ENCODE measurements around the gene FBN3. TPM values are rescaled to one million over a fixed set of nuclear protein-coding genes. Genes with fewer than 3 reads are reported as not detected.
"Not testable (repeated sequence)": the region's sequence is repeated elsewhere in the genome, so short reads cannot be mapped to it uniquely, and the experiment has no call there.

Gene FBN3
- total RNA-seq, 1 donor from 2014 or later: not detected

- Mint-ChIP-seq H3K27ac (no peak overlapping the region), H3K27me3 (peaks cover 9% of the 10 kb centered on the region), H3K36me3 (ENCODE audit: low read depth) (no peaks in the 10 kb centered on the region), H3K4me3 (no peak overlapping the region), H3K4me1 (no peaks in the 10 kb centered on the region), H3K9me3 (no peaks in the 10 kb centered on the region)
- no peak for TF ChIP-seq CTCF (IDR thresholded peaks at IDR 0.05)
- intact Hi-C loops (cut with micrococcal nuclease): no loop called here
- ATAC-seq (ENCODE audit: low read depth): no peak
- ChIA-PET CTCF (no interaction called here), POLR2A (no interaction called here)
- no peak for DNase-seq
These were observed 43.9 kb downstream of the FBN3 start for GRCh38 chr19:8105471-8105870.

GRCh38 chr19:8101910-8102309 is 47.5 kb downstream of the FBN3 start:
- CTCF ChIA-PET; H3K27ac Mint-ChIP-seq; H3K4me1 Mint-ChIP-seq; DNase-seq; H3K27me3 Mint-ChIP-seq; H3K4me3 Mint-ChIP-seq; intact Hi-C loops (cut with micrococcal nuclease); POLR2A ChIA-PET; H3K9me3 Mint-ChIP-seq; ATAC-seq (ENCODE audit: low read depth); H3K36me3 Mint-ChIP-seq (ENCODE audit: low read depth): not testable (repeated sequence)

- POLR2A ChIA-PET: no interaction called here
- peaks cover 6% of the 10 kb centered on the region for H3K9me3 Mint-ChIP-seq
- H3K36me3 Mint-ChIP-seq (ENCODE audit: low read depth): no peaks in the 10 kb centered on the region
- intact Hi-C loops (cut with micrococcal nuclease): no loop called here
- no peak for DNase-seq
- no peak overlapping the region for H3K4me3 Mint-ChIP-seq
- no peak overlapping the region for H3K27ac Mint-ChIP-seq
- TF ChIP-seq CTCF (IDR thresholded peaks at IDR 0.05): no peak
- no peaks in the 10 kb centered on the region for H3K4me1 Mint-ChIP-seq
- peaks cover 3% of the 10 kb centered on the region for H3K27me3 Mint-ChIP-seq
- ATAC-seq (ENCODE audit: low read depth): no peak
- CTCF ChIA-PET: no interaction called here
These were observed 48.1 kb downstream of the FBN3 start for GRCh38 chr19:8101311-8101710.

GRCh38 chr19:8097681-8098567 is 51.5 kb downstream of the FBN3 start:
- ChIA-PET POLR2A (no interaction called here), CTCF (no interaction called here)
- H3K4me1 Mint-ChIP-seq: no peaks in the 10 kb centered on the region
- DNase-seq: no peak
- H3K36me3 Mint-ChIP-seq (ENCODE audit: low read depth): peaks cover 2% of the 10 kb centered on the region
- peaks cover 15% of the 10 kb centered on the region for H3K9me3 Mint-ChIP-seq
- no peak overlapping the region for H3K27ac Mint-ChIP-seq
- no peak for ATAC-seq (ENCODE audit: low read depth)
- TF ChIP-seq CTCF (IDR thresholded peaks at IDR 0.05): no peak
- intact Hi-C loops (cut with micrococcal nuclease): no loop called here
- peaks cover 3% of the 10 kb centered on the region for H3K27me3 Mint-ChIP-seq
- H3K4me3 Mint-ChIP-seq: no peak overlapping the region

- peaks cover 15% of the 10 kb centered on the region for H3K9me3 Mint-ChIP-seq
- intact Hi-C loops (cut with micrococcal nuclease): no loop called here
- POLR2A ChIA-PET: no interaction called here
- peaks cover 2% of the 10 kb centered on the region for H3K36me3 Mint-ChIP-seq (ENCODE audit: low read depth)
- CTCF ChIA-PET: no interaction called here
- DNase-seq: no peak
- H3K4me3 Mint-ChIP-seq: no peak overlapping the region
- no peak overlapping the region for H3K27ac Mint-ChIP-seq
- ATAC-seq (ENCODE audit: low read depth): no peak
- TF ChIP-seq CTCF (IDR thresholded peaks at IDR 0.05): no peak
- peaks cover 3% of the 10 kb centered on the region for H3K27me3 Mint-ChIP-seq
- no peaks in the 10 kb centered on the region for H3K4me1 Mint-ChIP-seq
These were observed 52.2 kb downstream of the FBN3 start for GRCh38 chr19:8097198-8097597.

All from activated B cell treated with CpG ODN at 0.5 μM for 24 hours (primary cell).